HG03025 (cell line): Measurements from ENCODE around the gene NRL.
"Not testable (repeated sequence)": the region's sequence is repeated elsewhere in the genome, so short reads cannot be mapped to it uniquely, and the experiment has no call there.

ENCODE experiments used
- ATAC-seq: cut with Tn5 transposase; IDR thresholded peaks from one replicate; pipeline ENCODE4 v1.9.1; 2021; ENCODE audit warnings: mild to moderate bottlenecking, moderate library complexity; ENCODE audit not compliant: unreplicated experiment, low FRiP score

Gene NRL

DNA sequence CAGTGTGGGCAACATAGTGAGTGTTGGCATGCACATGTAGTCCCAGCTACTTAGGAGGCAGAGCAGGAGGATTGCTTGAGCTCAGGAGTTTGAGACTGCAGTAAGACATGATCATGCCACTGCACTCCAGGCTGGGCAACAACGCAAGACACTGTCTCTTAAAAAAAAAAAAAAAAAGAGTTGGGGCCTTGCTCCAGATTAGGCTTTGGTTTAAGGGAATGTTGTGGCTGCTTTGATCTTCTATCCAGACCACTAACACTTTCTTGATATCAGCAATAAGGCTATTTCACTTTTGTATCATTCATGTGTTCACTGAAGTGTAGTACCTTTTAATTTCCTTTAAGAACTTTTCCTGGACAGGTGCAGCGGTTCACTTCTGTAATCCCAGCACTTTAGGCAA lies 12.9 kb upstream of the NRL start:
- ATAC-seq, result no peak

DNA sequence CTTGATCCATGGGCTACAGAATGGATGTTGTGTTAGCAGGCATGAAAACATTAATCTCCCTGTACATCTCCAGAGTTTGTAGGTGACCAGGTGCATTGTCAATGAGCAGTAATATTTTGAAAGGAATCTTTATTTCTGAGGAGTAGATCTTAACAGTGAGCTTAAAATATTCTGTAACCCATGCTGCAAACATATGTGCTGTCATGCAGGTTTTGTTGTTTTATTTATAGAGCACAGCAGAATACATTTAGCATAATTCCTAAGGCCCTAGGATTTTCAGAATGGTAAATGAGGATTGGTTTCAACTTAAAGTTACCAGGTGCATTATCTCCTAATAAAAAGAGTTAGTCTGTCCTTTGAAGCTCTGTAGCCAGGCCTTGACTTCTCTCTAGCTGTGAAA lies 12.2 kb upstream of the NRL start:
- ATAC-seq, result no peak

DNA sequence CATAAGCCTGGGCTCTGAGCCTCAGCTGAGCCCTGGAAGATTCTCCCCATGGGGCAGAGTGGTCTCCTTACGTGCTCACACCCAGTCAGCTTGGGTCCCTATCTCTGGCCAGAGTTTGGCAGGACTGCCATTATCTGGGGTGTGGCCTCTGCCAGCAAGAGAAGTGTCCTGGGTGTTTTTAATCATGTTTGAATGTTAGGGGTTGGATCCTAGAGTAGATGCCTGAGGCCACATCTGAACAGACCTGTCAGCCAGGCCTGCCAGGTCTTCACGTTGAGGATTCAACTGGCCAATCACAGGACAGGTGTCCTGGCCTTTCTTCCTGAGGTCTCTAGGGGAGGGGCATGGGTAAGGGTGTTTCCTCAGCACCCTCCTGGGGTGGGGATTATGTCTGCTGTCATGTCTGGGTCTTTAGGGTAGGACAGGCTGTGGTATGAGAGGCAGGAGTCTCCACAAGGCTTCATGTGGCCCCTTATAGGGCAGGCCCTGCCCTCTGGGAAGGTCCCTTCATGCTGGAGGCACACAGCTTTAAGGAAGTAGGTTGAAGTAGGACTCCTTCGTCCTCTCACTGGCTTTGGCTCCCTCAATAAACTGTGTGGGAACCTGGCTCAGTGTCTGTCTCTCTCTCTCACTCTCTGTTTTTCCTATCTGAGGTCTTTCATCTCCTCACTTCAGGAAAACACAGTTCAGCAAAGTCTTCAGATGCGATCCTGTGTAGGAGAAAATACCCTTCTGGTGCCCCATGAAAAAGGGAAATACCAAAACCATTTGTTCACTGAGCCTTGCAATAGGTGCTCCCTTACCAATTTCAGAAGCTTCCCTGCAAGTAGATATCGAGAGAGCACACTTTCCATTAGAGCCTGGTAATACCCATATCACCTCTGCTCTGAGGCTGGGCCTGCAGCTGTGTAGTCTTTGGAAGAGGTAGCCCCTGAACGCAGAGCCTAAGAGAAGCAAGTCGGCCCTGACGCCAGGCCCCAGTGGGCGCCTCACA lies 9.0 kb upstream of the NRL start:
- no peak for ATAC-seq

DNA sequence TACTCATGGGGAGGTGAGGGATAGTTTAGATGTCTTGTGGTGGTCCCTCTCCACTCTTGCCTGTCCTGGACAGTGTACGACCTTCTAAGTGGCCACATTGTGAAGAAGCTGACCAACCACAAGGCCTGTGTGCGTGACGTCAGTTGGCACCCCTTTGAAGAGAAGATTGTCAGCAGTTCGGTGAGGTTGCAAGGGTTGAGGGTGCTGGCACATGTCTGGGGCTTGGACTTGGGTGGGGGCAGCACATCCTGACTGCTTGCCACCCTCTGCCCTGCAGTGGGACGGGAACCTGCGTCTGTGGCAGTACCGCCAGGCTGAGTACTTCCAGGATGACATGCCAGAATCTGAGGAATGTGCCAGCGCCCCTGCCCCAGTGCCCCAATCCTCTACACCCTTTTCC lies 8.1 kb upstream of the NRL start:
- ATAC-seq, result no peak

DNA sequence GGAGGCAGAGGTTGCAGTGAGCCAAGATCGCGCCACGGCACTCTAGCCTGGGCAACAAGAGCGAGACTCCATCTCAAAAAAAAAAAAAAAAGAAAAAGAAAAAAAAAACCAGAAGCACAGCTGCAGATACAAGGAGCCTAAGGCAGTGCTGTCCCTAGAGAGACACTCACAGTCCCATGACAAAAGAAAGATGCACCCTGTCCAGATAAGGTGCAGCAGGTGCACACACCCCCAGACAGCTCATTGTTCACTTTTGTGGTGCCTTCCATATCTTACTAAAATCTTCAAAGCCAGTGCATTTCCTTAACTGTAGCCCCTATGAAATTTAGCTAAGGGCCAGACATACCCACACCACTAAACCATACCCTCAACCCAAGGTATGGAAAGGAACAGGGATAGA lies 7.7 kb upstream of the NRL start:
- no peak for ATAC-seq

DNA sequence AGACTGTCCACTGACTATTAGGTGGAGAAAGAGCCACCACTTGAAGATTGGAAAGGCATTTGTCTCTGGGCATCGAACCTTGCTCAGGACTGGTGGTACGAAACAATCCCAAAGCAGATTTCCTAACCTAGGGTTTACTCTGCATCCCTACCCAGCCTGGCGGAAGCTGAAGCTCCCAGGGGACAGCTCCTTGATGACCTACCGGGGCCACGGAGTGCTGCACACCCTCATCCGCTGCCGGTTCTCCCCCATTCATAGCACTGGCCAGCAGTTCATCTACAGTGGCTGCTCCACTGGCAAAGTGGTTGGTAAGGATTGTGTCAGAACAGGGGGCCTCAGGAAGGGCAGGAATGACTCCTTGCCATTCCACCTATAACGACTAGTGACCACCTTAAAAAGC lies 6.5 kb upstream of the NRL start:
- ATAC-seq, result no peak

DNA sequence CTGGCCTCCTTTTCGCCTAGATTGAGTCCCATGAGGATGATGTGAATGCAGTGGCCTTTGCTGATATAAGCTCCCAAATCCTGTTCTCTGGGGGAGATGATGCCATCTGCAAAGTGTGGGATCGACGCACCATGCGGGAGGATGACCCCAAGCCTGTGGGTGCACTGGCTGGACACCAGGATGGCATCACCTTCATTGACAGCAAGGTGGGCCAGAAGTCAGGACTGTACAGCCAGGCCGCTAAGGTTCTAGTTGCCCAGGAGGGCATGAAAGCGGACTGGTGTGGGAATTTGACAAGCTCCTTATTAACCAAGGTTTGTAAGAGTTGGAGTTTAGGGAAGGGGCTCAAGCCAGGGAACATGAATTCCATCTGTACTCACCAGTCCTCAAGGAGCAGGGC lies 4.9 kb upstream of the NRL start:
- ATAC-seq, result no peak

DNA sequence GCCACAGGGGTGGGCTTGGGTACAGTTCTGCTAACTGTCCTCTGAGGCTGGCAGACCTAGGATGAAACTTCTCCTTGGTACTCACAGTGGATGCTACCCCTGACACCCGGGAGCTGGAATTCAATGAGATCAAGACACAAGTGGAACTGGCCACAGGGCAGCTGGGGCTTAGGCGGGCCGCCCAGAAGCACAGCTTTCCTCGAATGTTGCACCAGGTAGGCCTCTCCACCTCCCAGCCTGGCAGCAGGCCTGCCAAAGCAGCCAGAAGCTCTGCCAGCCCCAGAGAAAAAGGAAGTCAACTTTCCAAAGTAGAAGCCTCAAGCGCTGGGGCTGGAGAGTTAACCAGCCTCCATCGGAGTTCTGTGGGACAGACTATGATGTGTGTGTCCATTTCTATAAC lies 2.4 kb upstream of the NRL start:
- no peak for ATAC-seq

DNA sequence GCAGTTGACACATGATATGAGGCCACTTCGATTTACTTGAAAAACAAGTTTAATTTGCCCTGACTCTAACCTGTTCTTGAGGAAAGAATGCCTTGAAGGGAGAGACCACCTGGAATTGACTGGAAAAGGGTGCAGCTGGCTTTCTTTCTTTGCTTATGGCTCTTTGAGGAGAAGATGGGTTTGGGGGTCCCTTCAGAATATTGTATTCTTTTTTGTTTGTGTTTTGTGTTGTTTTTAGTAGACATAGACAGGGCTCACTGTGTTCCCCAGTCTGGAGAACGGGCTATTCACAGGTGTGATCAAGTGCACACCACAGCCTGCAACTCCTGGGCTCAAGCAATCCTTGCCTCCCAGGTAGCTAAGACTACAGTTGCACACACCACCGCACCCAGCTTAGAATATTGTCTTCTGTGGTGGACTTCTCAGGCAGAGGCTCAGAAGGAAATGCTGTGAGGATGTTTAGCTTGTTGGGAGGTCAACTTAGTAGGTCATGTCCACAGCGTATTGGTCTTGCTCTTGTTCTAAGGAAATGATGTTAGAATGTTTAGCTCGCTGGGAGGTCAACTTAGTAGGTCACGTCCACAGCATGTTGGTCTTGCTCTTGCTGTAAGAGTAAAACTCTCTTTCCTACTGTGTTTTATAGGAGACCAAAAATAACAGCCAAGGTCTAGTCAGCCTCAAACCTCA lies 1.5 kb upstream of the NRL start:
- no peak for ATAC-seq

DNA sequence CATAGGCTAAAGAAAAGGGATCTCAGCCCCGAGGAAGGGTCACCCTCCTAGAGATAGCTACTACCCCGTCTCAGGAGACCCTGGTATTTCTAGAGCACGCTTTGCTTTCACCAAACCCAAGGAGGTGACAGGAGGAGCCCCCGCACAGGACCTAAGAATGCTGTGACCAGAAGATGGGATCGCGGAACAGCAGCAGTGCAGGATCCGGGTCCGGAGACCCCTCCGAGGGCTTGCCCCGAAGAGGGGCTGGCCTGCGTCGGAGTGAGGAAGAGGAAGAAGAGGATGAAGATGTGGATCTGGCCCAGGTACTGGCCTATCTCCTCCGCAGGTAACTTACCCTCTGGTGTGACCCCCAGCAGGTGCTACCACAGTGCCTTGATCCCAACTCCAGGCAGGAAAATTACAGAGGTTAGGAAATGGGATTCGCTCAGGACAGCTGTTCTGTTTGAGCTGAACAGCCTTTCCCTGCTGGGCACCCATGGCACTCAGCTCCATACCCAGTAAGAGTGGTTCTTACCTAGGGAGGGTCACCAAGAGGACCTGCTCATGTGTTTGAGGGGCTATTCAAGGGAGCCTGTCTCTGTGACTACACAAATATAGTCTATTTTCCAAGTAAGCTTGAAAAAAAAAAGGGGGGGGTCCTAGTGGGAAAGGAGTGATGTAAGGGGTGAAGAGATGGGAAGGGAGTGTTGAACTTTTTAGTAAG lies 826 bp upstream of the NRL start:
- ATAC-seq, result no peak

DNA sequence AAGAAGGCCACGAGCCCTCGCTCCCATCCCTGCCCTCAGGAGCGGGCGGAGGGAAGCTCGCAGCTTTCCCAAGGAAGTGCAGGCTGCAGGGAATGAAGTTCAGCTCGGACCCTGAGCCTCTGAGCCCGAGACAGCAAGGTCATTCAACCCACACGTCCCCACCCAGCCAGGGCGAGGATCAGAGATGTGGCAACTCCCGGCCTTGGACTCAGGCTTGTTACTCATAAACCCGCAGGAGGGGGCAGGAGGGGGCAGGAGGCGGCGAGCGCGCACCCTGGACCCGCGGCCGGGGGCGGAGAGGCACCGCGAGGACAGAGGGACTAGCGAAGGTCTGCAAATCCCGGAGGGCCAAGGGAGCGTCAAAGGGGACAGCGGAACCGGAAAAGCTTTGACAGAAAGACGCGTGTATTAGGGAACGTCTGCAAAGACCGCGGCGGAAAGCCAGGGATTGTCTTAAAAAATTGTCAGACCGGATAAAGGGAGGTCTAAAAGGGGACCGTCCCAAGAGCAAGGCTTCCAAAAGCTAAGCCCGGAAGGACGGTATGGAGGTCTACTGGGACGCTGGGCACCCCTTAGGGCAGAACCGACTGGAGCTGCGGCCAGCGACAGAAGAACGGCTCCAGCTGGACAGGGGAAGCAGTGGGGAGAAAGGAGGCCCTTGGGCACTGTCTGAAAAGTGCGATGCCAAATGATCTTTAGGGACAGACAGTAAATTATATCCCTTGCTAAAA lies 783 bp downstream of the NRL start:
- ATAC-seq, result peak; percentile 23

DNA sequence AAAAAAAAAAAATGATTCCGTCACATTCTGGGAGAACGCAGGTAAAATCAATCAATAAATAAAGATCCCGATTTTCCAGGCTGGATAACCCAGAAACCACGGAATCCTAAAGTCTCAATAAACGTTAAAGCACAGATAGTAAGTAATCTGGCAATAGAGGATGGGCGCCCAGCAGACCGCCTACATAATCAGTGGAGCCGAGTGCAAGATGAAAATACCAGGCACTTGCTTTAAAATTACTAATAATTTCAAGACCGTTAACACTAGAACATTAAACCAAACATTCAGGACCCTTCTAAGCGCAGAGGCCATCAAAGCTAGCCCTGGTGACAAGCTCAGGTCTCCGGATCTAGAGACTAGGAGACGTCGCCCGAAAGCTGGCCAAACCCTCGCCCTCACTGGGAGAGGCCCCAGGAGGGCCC lies 1.4 kb downstream of the NRL start:
- ATAC-seq, result no peak

DNA sequence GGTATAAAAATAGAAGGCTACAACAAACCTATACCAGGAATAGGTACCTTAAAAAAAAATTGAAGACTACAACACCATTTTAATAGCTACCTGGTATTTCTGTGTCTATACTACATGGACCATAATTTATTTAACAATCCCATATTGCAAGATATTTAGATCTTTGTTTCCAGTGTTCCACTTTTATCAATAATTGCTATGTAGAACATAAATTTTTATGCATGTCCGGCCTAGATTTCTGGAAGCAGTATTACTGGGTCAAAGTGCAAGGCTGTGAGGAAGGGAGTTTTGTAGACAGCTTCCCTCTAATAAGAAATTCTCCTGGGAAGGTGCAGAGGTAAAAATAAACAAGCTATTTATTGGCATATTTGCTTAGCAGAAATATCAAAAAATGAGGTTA lies 4.2 kb downstream of the NRL start:
- ATAC-seq, result no peak

DNA sequence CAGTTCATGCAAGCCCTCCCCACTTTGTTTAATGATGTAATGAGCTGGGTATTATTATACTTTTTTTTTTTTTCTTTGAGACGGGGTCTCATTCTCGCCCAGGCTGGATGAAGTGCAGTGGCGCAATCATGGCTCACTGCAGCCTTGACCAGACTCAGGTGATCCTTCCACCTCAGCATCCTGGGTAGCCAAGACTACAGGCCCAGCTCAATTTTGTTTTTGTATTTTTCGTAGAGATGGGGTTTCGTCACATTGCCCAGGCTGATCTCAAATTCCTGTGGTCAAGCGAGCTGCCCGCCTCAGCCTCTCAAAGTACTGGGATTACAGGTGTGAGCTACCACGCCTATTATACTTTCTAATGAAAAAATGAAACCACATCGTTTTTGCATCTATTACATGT lies 4.7 kb downstream of the NRL start:
- no peak for ATAC-seq

DNA sequence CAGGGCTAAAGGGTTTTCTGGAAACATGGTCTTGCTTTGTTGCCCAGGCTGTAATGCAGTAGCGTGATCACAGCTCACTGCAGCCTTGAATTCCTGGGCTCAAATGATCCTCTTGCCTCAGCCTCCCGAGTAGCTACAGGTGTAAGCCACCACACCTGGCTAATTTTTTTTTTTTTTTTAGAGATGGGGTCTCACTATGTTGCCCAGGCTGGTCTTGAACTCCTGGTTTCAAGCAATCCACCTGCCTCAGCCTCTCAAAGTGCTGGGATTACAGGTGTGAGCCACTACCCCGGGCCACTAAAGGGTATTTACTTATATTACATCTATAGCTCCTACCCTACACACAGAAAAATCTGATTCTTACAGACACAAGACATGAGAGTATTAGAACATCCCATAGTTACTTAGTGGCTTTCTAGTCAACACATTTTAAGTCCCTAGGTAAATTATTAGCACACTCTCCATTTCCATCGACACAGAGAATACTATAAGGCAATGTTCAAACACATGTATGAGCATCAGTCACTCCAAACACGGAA lies 6.3 kb downstream of the NRL start:
- no peak for ATAC-seq

DNA sequence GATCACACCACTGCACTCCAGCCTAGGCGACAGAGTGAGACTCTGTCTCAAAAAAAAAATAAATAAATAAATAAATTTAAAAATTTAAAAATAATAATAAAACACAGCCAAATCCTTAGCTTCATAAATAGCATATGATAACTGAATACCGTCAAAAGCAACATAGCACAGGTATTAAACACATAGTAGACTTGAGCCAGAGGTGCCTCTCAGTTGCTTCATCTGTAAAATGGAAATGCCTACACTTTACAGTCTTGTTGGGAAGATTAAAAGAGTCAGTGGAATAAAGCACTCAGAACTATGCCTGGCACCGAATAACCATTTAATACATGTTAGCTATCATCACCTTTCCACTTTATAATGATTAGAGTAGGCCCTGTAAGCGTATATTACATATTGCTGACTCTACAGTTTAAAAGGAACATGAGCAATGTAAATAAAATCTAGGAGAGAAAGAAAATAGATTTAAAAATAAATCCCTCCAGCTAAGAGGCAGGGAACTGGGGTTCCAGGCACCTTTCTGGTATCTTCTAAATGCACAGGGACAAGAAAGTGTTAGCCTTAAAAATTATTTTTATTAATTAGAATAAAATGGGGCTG lies 8.0 kb downstream of the NRL start:
- no peak for ATAC-seq

DNA sequence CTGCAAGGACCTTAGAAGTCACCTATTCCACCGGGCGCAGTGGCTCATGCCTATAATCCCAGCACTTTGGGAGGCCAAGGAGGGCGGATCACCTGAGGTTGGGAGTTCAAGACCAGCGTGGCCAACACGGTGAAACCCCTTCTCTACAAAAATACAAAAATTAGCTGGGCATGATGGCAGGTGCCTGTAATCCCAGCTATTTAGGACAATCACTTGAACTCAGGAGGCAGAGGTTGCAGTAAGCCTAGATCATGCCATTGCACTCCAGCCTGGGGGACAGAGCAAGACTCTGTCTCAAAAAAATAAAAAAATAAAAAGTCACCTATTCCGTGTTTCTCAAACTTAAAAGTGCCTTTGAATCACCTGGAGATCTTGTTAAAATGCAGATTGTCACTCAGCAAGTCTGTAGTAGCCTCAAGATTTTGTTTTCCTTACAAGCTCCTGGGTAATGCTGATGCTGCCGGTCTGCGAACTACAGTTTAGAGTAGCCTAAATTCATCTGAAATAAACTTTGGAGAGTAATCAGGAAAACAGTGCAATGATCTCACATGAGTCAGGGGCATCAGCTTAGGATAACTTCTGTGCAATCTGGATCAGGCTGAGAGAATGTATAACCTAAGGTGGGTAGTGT lies 9.0 kb downstream of the NRL start:
- not testable (repeated sequence) for ATAC-seq

DNA sequence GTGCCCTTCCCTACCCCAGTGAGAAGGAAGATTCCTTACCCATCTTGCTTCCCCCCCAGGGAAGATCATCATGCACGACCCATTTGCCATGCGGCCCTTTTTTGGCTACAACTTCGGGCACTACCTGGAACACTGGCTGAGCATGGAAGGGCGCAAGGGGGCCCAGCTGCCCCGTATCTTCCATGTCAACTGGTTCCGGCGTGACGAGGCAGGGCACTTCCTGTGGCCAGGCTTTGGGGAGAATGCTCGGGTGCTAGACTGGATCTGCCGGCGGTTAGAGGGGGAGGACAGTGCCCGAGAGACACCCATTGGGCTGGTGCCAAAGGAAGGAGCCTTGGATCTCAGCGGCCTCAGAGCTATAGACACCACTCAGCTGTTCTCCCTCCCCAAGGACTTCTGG lies 11.3 kb downstream of the NRL start:
- ATAC-seq, result no peak

DNA sequence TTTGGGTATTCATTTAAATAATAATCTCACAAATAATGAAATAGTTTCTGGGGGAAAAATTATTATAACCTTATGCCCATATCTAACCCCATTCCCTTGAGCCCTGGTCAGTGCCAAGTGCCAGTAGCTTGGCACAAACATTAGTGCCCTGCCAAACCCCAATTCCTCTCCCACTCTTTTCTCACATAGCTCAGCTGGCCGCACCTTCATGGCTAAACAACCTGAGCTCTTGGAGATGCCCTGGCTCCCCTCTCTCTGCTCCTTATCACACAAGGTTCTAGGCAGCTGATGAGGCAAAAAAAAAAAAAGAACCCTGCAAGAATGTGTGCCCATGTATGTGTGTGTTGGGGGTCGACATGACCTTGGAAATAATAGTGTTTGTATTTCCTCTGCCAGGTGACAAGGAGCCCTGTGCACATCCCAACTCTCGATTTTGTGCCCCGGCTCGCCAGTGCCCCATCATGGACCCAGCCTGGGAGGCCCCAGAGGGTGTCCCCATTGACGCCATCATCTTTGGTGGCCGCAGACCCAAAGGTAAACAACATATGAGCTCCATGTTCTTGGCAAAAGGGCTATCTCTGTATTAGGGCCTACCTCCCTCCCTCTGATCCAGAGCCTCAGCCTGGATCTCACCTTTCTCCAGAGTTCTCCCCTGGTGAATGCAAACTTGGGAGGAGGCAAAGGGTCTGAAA lies 12.2 kb downstream of the NRL start:
- ATAC-seq, result no peak
